GM23338 (cell line): ENCODE results near the gene KRTCAP2. TPM values are rescaled to one million over a fixed set of nuclear protein-coding genes. Genes with fewer than 3 reads are reported as not detected.
A peak's percentile ranks its signal among the peaks of the same experiment; 100 is the strongest.

Experiments used
- ATAC-seq: fragments of 200-7000 bp; cut with Tn5 transposase; 3 replicates; pipeline ENCODE4 v1.9.1; 2020
- DNase-seq: peaks from one replicate; pipeline ENCODE4 v3.0.0-alpha.2; 2015; ENCODE audit warnings: low spot score
- H2AFZ ChIP-seq: fragments of 200-600 bp; sonication (generic); 2 replicates; pipeline ENCODE4 v1.8.0; 2016; ENCODE audit warnings: antibody characterized with exemption, mild to moderate bottlenecking, moderate library complexity
- H3F3A ChIP-seq: fragments of 200-600 bp; sonication (generic); replicated peaks from 2 replicates; pipeline ENCODE4 v1.8.0; 2017; ENCODE audit warnings: antibody characterized with exemption, mixed run types, low read depth
- H3K27ac ChIP-seq: fragments of 200-600 bp; sonication (generic); 2 replicates; pipeline ENCODE4 v1.6.1; 2016; ENCODE audit warnings: low read depth
- H3K27me3 ChIP-seq: fragments of 200-600 bp; sonication (generic); 2 replicates; pipeline ENCODE4 v1.8.0; 2016; ENCODE audit warnings: mild to moderate bottlenecking, mixed run types, moderate library complexity; ENCODE audit not compliant: insufficient read depth
- H3K36me3 ChIP-seq: fragments of 200-600 bp; sonication (generic); 2 replicates; pipeline ENCODE4 v1.8.0; 2016; ENCODE audit warnings: mild to moderate bottlenecking; ENCODE audit not compliant: insufficient read depth
- H3K4me1 ChIP-seq: fragments of 200-600 bp; sonication (generic); 2 replicates; pipeline ENCODE4 v1.8.0; 2016; ENCODE audit warnings: mild to moderate bottlenecking, moderate library complexity; ENCODE audit not compliant: insufficient read depth
- H3K4me2 ChIP-seq: fragments of 200-600 bp; sonication (generic); 2 replicates; pipeline ENCODE4 v1.7.1; 2017; ENCODE audit warnings: mixed run types
- H3K4me3 ChIP-seq: fragments of 200-600 bp; sonication (generic); 2 replicates; pipeline ENCODE4 v1.6.1; 2016; ENCODE audit warnings: mixed run types
- H3K79me2 ChIP-seq: fragments of 200-600 bp; sonication (generic); replicated peaks from 2 replicates; pipeline ENCODE4 v1.8.0; 2017; ENCODE audit warnings: mild to moderate bottlenecking; ENCODE audit not compliant: insufficient read depth
- H3K9me2 ChIP-seq: fragments of 200-600 bp; sonication (generic); 2 replicates; pipeline ENCODE4 v1.8.0; 2017; ENCODE audit not compliant: insufficient read depth
- H4K20me1 ChIP-seq: fragments of 200-600 bp; sonication (generic); replicated peaks from 2 replicates; pipeline ENCODE4 v1.8.0; 2017; ENCODE audit warnings: mild to moderate bottlenecking; ENCODE audit not compliant: insufficient read depth
- H3K27ac Mint-ChIP-seq: 2 replicates; pipeline ENCODE4 v1.8.0; 2020; ENCODE audit warnings: inconsistent platforms, mild to moderate bottlenecking, moderate library complexity, mixed read lengths
- H3K27me3 Mint-ChIP-seq: 3 replicates; pipeline ENCODE4 v1.8.0; 2022; ENCODE audit warnings: low read depth, mild to moderate bottlenecking, moderate library complexity, mixed read lengths, inconsistent platforms; ENCODE audit not compliant: insufficient read depth, poor library complexity
- H3K36me3 Mint-ChIP-seq: 3 replicates; pipeline ENCODE4 v1.8.0; 2021; ENCODE audit warnings: low read depth, mild to moderate bottlenecking, inconsistent platforms, moderate library complexity, mixed read lengths
- H3K4me1 Mint-ChIP-seq: 3 replicates; pipeline ENCODE4 v1.8.0; 2020; ENCODE audit warnings: mild to moderate bottlenecking, inconsistent platforms, mixed read lengths
- H3K4me3 Mint-ChIP-seq: 3 replicates; pipeline ENCODE4 v1.8.0; 2021; ENCODE audit warnings: moderate library complexity, mild to moderate bottlenecking, inconsistent platforms, mixed read lengths
- H3K9me3 Mint-ChIP-seq: 3 replicates; pipeline ENCODE4 v1.8.0; 2020; ENCODE audit warnings: moderate library complexity, mild to moderate bottlenecking, inconsistent platforms, mixed read lengths
- CREB1 ChIP-seq: fragments of 250-450 bp; sonication (Bioruptor Pico); IDR thresholded peaks from 2 replicates; pipeline ENCODE4 v1.5.0; 2020; ENCODE audit warnings: low read depth, mild to moderate bottlenecking, moderate library complexity
- CTCF ChIP-seq, 2 experiments: fragments of 200-600 bp in 1 of 2; sonication (generic) in 1 of 2; conservative IDR thresholded peaks; 2 replicates each; pipeline versions ENCODE4 v1.5.1 to v1.6.1; 2016 to 2017; ENCODE audit warnings: antibody characterized with exemption in 2 of 2, low read depth in 2 of 2, mild to moderate bottlenecking in 2 of 2, moderate library complexity in 1 of 2
- ETS1 ChIP-seq: IDR thresholded peaks from 2 replicates; pipeline ENCODE4 v1.6.1; 2016; ENCODE audit warnings: antibody characterized with exemption
- EZH2 ChIP-seq: fragments of 200-600 bp; sonication (generic); IDR thresholded peaks from one replicate; pipeline ENCODE4 v1.8.0; 2017; ENCODE audit warnings: antibody characterized with exemption, mild to moderate bottlenecking, low read depth; ENCODE audit not compliant: unreplicated experiment
- EZH2phosphoT487 ChIP-seq: fragments of 200-600 bp; sonication (generic); IDR thresholded peaks from one replicate; pipeline ENCODE4 v1.8.1; 2018; ENCODE audit warnings: antibody characterized with exemption; ENCODE audit not compliant: unreplicated experiment
- JUNB ChIP-seq: IDR thresholded peaks from one replicate; pipeline ENCODE4 v1.6.1; 2016; ENCODE audit warnings: antibody characterized with exemption; ENCODE audit not compliant: unreplicated experiment
- POLR2AphosphoS5 ChIP-seq: IDR thresholded peaks from 2 replicates; pipeline ENCODE4 v1.6.1; 2016; ENCODE audit warnings: antibody characterized with exemption, low read depth
- ZNF114 ChIP-seq: fragments of 250-450 bp; sonication (Bioruptor Pico); IDR thresholded peaks from 2 replicates; pipeline ENCODE4 v1.5.0; 2020; ENCODE audit warnings: mild to moderate bottlenecking, moderate library complexity
- ZNF331 ChIP-seq: fragments of 250-450 bp; sonication (Bioruptor Pico); IDR thresholded peaks from 2 replicates; pipeline ENCODE4 v1.5.0; 2020; ENCODE audit warnings: low read depth, mild to moderate bottlenecking, moderate library complexity
- long read RNA-seq: library from polyadenylated mRNA; unstranded; transcript quantifications from one replicate; pipeline ENCODE4 v2.0.0, GENCODE V29; 2020; ENCODE audit not compliant: unreplicated experiment
- polyA plus RNA-seq: library from polyadenylated mRNA; unstranded; fragments of >200 nt; fragmentation: Nextera tagmentation; extraction: Ambion mirVana; gene quantifications from 2 replicates; pipeline ENCODE4 v1.2.1, GENCODE V29; 2016
- total RNA-seq: library from RNA; depleted of rRNA; stranded (reverse); fragments of >200 nt; shearing (Covaris generic); gene quantifications from 2 replicates; pipeline ENCODE4 v1.2.3, GENCODE V29; 2014; rRNA removed
- TF ChIP-seq, protein P1 (sequence below): IDR thresholded peaks from one replicate; pipeline ENCODE4 v1.6.1; 2018; ENCODE audit warnings: antibody characterized with exemption; ENCODE audit not compliant: unreplicated experiment
- TF ChIP-seq, protein P2 (sequence below): fragments of 250-450 bp; sonication (Bioruptor Pico); IDR thresholded peaks from 2 replicates; pipeline ENCODE4 v1.5.0; 2020; ENCODE audit warnings: mild to moderate bottlenecking, moderate library complexity

Gene KRTCAP2
- total RNA-seq (101 and 106 TPM in 2 replicates), polyA plus RNA-seq (579 and 628 TPM in 2 replicates)
- long read RNA-seq, transcript KRTCAP2-206 (4 exons, 785 nt) = minor isoform, 17 of 103 reads
- long read RNA-seq, transcript KRTCAP2-201 (5 exons, 552 nt) = major isoform, 75 of 103 reads
- long read RNA-seq, partial matches to known transcripts = 0 of 103 reads
- long read RNA-seq, other reads (novel, unspliced or antisense) = 5 of 103 reads

DNA sequence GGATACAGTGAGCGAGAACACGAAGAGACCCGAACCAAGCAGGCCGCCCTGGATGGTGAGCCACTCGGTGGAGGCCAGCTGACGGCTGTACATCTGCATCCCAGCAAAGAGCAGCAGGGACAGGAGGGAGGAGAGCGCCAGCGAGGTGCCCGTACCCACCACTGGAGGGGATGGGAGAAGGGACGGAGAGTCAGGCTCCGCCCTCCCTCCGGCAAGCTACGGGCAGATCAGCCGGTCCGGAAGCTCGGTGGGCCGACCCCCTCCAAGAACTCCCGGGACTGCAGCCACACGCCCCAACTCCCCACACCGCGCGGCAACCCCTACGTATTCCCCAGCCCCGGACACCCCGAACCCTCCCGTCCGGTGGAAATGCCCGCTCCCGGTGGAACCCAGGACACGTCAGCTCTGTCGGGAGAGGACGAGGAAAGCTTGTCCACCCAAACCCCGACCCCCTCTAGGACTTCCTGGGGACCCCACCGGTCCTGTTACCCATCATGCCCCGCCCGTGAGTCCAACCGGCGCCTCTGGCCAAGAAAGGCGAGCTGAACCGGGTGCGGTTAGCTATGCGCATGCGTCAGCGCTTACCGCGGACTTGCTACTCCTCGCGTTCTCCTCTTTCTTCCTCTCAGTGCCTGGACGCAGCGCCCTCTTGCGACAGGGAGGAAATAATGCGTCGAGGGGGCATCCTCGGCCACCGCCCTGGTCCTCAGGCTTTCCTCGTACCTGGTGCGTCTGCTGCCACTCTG lies at the start of gene KRTCAP2:
TSS of gene KRTCAP2 (minus strand) at position 573 of the 746 bp plus-strand sequence. CDS start at position 493, 80 bp downstream.
- H3K9me3 Mint-ChIP-seq = peaks cover 4% of the 10 kb centered on the region
- peaks cover 19% of the 10 kb centered on the region for H3K27me3 Mint-ChIP-seq
- no peak for TF ChIP-seq JUNB
- TF ChIP-seq, protein P1, sequence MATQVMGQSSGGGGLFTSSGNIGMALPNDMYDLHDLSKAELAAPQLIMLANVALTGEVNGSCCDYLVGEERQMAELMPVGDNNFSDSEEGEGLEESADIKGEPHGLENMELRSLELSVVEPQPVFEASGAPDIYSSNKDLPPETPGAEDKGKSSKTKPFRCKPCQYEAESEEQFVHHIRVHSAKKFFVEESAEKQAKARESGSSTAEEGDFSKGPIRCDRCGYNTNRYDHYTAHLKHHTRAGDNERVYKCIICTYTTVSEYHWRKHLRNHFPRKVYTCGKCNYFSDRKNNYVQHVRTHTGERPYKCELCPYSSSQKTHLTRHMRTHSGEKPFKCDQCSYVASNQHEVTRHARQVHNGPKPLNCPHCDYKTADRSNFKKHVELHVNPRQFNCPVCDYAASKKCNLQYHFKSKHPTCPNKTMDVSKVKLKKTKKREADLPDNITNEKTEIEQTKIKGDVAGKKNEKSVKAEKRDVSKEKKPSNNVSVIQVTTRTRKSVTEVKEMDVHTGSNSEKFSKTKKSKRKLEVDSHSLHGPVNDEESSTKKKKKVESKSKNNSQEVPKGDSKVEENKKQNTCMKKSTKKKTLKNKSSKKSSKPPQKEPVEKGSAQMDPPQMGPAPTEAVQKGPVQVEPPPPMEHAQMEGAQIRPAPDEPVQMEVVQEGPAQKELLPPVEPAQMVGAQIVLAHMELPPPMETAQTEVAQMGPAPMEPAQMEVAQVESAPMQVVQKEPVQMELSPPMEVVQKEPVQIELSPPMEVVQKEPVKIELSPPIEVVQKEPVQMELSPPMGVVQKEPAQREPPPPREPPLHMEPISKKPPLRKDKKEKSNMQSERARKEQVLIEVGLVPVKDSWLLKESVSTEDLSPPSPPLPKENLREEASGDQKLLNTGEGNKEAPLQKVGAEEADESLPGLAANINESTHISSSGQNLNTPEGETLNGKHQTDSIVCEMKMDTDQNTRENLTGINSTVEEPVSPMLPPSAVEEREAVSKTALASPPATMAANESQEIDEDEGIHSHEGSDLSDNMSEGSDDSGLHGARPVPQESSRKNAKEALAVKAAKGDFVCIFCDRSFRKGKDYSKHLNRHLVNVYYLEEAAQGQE = no peak
- TF ChIP-seq, protein P2, sequence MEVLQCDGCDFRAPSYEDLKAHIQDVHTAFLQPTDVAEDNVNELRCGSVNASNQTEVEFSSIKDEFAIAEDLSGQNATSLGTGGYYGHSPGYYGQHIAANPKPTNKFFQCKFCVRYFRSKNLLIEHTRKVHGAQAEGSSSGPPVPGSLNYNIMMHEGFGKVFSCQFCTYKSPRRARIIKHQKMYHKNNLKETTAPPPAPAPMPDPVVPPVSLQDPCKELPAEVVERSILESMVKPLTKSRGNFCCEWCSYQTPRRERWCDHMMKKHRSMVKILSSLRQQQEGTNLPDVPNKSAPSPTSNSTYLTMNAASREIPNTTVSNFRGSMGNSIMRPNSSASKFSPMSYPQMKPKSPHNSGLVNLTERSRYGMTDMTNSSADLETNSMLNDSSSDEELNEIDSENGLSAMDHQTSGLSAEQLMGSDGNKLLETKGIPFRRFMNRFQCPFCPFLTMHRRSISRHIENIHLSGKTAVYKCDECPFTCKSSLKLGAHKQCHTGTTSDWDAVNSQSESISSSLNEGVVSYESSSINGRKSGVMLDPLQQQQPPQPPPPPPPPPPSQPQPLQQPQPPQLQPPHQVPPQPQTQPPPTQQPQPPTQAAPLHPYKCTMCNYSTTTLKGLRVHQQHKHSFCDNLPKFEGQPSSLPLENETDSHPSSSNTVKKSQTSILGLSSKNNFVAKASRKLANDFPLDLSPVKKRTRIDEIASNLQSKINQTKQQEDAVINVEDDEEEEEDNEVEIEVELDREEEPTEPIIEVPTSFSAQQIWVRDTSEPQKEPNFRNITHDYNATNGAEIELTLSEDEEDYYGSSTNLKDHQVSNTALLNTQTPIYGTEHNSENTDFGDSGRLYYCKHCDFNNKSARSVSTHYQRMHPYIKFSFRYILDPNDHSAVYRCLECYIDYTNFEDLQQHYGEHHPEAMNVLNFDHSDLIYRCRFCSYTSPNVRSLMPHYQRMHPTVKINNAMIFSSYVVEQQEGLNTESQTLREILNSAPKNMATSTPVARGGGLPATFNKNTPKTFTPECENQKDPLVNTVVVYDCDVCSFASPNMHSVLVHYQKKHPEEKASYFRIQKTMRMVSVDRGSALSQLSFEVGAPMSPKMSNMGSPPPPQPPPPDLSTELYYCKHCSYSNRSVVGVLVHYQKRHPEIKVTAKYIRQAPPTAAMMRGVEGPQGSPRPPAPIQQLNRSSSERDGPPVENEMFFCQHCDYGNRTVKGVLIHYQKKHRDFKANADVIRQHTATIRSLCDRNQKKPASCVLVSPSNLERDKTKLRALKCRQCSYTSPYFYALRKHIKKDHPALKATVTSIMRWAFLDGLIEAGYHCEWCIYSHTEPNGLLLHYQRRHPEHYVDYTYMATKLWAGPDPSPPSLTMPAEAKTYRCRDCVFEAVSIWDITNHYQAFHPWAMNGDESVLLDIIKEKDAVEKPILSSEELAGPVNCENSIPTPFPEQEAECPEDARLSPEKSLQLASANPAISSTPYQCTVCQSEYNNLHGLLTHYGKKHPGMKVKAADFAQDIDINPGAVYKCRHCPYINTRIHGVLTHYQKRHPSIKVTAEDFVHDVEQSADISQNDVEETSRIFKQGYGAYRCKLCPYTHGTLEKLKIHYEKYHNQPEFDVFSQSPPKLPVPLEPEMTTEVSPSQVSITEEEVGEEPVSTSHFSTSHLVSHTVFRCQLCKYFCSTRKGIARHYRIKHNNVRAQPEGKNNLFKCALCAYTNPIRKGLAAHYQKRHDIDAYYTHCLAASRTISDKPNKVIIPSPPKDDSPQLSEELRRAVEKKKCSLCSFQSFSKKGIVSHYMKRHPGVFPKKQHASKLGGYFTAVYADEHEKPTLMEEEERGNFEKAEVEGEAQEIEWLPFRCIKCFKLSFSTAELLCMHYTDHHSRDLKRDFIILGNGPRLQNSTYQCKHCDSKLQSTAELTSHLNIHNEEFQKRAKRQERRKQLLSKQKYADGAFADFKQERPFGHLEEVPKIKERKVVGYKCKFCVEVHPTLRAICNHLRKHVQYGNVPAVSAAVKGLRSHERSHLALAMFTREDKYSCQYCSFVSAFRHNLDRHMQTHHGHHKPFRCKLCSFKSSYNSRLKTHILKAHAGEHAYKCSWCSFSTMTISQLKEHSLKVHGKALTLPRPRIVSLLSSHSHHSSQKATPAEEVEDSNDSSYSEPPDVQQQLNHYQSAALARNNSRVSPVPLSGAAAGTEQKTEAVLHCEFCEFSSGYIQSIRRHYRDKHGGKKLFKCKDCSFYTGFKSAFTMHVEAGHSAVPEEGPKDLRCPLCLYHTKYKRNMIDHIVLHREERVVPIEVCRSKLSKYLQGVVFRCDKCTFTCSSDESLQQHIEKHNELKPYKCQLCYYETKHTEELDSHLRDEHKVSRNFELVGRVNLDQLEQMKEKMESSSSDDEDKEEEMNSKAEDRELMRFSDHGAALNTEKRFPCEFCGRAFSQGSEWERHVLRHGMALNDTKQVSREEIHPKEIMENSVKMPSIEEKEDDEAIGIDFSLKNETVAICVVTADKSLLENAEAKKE (CRISPR knock-in tag) = no peak
- TF ChIP-seq EZH2phosphoT487 = no peak
- peak; percentile 78; the same call in 1 of the 2 replicates for TF ChIP-seq ETS1
- TF ChIP-seq CTCF (conservative IDR thresholded peaks at IDR 0.05; ENCODE audit: low read depth in 2 of 2) = peak; percentile 86 to 97
- TF ChIP-seq EZH2 = no peak
- TF ChIP-seq POLR2AphosphoS5 = peak; percentile 81
- TF ChIP-seq CREB1 (CRISPR knock-in tag) = peak; percentile 64
- no peak for TF ChIP-seq ZNF114 (CRISPR knock-in tag)
- TF ChIP-seq ZNF331 (CRISPR knock-in tag) = no peak
- peaks cover 8% of the 10 kb centered on the region; the same call in 1 of the 2 replicates for H3K36me3 ChIP-seq
- DNase-seq (peak; percentile 98), ATAC-seq (peak; percentile 73)
- H3K4me3 ChIP-seq = peak within 1 kb of the TSS; percentile 84
- H2AFZ ChIP-seq = peak within 1 kb of the TSS; percentile 87; the same call in 1 of the 2 replicates
- H3K4me3 Mint-ChIP-seq = peak within 1 kb of the TSS; percentile 86
- H3K4me1 Mint-ChIP-seq = peaks cover 25% of the 10 kb centered on the region
- H3K36me3 Mint-ChIP-seq = peaks cover 32% of the 10 kb centered on the region
- H3K27ac Mint-ChIP-seq = peak within 1 kb of the TSS; percentile 94
- peaks cover 18% of the 10 kb centered on the region for H3K4me1 ChIP-seq
- no peaks in the 10 kb centered on the region for H4K20me1 ChIP-seq
- peak within 1 kb of the TSS; percentile 100 for H3K4me2 ChIP-seq
- no peaks in the 10 kb centered on the region for H3K9me2 ChIP-seq
- H3F3A ChIP-seq = peaks cover 33% of the 10 kb centered on the region
- H3K27me3 ChIP-seq = no peaks in the 10 kb centered on the region
- H3K79me2 ChIP-seq = peaks cover 20% of the 10 kb centered on the region
- H3K27ac ChIP-seq = peak within 1 kb of the TSS; percentile 86
